HG03135 (cell line): ENCODE results near the gene REPS2.

ENCODE experiments used
- ATAC-seq: cut with Tn5 transposase; IDR thresholded peaks from one replicate; pipeline ENCODE4 v1.9.1; 2021; ENCODE audit warnings: mild to moderate bottlenecking, moderate library complexity; ENCODE audit not compliant: unreplicated experiment

The REPS2 gene

DNA sequence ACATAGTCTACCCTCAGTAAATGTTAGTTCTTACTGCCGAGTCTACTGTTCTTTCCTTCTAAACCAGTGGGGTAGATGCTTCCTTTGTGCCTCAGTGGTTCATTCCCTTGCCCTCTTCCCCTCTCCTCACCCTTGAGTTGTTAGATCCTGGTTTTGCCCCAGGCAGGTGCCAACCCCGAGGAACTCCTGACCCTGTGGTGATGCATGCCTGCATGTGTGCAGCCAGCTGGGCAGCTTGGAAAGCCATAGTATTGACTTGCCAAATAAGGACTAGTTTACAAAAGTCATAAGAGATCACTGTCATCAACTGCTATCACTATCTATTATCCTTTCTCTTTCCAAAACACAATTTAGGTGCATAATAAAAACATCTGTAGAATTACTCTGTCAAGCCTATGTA, 50.9 kb downstream of the REPS2 start:
- ATAC-seq = no peak

DNA sequence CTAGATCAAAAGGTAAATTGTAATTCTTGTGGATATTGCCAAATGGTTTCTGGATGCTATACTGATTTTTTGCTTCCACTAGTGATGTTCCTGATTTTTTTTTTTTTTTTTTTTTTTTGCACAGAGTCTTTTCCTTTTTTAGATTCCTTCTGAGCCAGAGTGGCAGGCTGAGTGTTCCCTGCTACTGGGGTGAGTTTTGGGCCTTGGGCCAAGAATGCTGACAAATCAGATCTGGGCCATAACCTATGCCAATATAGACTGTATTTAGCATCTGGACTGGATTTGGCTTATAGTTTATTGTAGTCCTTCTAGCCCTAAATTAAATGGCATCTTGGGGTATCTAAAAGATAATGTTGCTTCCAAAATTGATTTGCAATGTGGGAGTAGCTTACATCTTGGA, 52.8 kb downstream of the REPS2 start:
- ATAC-seq = no peak

DNA sequence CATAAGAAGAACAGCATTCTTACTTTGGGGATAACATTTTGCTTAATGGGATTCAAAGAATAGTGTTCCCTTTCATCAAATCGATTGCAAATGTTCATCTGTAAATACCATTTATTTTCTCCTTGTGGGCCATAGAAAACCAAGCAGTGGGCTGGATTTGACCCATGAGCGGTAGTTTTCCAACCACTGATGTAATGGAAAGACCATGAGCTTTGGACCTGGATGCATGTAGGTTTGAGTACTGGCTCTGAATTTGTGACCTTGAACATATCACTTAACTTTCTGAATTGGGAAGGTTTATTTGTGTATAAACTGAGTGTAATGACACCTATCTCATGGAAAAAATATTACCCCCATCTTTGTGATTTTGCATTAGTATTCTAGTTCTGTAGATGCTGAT, 54.3 kb downstream of the REPS2 start:
- ATAC-seq = no peak

DNA sequence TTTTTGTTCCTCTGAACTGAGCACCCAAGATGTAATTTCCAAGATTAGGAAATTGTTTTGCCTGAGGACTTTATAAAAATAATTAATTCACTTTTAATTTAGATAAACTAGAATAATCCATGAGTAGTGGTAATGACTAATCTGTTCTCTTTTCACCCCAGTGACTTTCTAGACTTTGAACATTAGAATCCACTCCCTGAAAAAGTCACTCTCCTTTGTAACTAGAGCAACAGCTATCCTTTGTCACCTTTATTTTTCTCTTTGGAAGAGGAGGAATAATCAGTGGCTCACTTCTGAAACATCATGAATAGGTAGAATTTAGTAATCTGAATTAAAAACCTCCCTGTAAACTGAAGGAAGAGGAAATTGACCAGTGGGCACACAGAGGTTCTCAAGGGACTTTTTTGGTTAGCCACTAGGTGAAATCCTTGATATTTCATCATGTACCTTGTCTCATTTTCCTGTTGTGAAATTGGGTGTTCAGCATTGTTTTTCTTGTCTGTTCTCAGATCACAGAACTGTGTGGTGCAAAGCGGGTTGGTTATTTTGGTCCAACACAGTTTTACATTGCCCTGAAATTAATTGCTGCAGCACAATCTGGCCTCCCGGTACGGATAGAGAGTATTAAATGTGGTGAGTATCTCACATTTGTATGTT, 59.4 kb downstream of the REPS2 start:
- ATAC-seq = no peak

DNA sequence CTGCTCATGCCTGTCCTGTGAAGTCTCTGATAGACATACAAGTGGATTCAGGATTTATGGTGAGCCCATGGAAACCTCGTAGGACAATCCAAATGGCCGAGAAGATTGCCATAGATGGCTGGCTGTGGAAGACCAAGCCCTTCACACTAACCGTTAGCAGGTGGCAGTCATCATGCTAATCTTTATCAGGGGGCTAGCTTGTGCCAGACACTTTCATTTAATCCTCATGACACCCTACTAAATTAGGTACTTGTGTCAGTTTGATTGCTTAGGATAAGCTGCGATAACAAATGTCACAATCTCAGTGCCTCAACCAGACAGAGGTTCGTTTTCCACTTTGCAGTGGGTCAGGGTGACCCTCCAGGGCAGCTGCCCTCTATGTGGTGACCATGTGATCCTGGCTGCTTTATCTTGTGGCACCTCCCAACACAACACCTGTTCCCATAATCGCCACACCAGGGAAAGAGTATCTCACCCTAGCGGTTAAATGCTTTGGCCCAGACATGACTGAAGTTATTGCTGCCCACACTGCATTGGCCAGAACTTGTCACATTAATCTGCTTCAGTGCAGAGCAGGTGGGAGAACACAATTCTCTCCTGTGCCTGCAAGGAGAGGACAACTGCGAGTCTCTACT, 60.8 kb downstream of the REPS2 start:
- no peak for ATAC-seq

DNA sequence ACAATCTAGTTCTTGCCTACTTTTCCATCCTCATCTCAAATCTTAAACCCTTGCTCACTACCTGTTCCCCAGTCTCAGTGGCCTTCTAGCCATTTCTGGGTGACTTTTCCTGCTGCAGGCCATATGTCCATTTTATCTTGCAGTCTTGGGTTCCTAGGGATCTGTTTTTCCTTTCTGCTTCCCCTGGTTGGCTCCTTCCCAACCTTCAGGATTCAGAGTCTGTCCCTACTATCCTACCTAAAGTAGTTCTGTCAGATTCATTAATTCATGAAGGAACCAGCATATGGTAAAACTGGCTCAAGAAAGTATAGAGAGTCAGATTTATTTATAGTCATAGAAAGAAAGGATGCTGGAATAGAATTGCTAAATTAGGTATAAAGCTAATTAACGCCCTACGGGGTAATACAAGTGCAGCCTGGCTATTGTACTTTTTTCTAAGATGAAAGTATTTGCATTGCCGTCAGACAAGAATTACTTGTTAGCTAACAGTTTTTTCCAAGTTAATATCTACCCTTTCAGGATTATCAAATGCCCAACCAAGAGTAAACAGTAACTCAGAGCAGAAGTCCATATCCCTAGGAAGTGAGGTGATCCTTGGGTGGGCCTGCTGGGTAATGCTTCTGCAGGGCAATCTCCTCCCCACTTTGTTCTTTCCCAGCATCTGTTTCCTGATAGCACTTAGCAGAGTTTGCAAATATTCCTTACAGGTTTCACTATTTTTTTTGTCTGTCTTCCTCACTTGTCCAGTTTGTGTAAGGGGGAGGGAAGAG, 63.6 kb downstream of the REPS2 start:
- ATAC-seq = no peak

DNA sequence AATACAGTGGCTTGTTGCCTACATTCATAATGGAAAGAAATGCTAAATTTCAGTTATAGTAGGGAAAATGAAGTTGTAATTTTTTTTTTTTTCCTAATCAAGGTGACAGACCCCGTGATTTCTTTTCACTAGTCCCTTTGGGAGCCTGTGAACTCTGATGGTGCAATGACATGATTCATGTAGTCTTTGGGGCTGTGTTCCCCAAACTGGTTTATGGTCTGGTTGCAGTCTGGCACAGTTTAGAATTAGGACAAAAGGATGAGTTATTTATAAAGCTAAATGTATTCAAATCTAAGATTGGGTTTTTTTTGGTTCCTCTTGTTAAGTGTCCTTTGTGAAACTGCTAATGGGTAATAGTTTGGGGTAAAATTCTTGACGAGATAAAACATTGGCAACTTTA, 66.0 kb downstream of the REPS2 start:
- ATAC-seq = no peak

DNA sequence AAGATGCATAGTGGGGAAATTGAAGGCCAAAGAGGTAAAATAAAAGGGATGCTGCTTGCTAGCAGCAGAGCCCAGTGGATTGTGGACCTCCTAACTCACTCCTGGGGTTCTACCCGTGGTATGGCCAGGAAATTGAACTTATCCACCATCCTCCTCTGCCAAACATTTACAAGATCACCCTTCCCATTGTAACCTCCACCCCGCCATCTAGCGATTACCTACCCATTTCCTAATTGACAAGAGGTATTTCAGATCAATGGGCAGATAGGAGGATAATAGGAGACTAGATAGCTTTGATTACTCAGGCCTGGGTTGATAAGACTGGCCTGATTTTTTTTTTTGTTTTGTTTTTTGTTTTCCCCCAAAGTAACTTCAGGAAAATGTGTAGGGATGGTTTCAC, 67.8 kb downstream of the REPS2 start:
- ATAC-seq = no peak

DNA sequence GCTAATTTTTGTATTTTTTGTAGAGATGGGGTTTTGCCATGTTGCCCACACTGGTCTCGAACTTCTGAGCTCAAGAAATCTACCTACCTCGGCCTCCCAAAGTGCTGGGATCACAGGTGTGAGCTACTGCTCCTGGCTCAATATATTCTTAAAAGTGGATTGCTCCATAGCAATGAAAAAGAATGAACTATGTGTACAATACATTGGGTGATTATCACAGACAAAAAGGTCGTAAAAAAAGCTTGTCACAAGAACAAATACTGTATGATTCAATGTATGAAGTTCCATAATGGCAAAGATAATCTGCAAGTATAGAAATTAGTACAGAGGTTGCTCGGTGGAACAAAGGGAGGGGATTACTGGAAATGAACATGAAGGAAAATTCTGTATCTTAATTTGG, 70.7 kb downstream of the REPS2 start:
- no peak for ATAC-seq

DNA sequence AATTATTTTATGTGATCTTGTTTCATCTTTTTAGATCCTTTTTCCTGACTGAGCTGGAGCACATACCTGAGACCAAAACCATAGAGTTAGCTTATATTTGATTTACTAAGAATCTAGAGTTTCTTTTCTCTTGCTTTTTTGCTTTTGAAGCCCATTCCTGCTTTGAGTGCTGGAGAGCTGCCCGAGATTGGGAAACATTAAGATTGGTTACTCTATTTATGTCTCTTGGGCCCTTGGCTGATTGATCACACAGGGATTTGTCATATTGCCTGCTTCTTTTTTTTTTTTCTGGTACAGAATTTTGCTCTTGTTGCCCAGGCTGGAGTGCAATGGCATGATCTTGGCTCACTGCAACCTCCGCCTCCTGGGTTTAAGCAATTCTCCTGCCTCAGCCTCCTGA, 73.9 kb downstream of the REPS2 start:
- no peak for ATAC-seq

DNA sequence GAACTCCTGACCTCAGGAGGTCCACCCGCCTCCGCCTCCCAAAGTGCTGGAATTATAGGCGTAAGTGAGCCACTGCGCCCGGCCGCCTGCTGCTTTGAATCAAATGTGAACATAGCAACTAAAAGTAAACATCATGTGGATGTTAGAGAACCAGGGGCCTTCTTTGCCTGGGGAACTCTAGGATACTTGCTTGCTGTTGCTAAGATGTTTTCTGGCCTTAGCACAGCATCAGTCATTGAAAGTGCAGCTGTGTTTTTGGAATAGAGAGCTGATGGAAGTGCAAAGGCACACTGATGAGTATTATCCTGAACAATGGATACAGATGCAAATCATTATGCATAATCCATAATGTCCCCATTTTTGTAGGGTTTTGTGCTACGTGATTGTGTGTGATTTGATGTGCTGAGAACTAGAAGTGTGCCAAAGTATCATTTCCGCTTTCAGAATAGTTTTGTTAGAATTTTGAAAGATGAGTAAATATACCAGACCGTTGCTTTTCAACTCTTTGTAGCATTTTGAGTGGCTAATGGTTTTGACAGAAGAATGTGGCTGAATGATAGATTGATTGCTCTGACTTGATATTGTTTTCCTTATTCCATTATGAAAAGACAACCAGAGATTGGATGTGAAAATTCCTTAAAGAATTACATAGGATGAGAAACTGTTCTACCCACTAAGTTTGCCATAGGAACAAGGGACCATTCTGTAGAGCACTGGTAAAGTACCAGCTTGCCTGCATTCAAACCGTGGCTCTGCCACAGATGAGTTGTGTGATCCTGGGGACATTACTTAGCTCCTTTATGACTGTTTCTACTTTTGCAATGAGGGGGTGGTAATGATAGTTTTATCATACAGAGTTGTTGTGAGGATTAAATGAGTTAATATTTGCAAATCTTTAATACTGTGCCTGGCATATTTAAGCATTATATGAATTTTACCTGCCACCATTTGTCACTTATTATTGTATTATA, 74.7 kb downstream of the REPS2 start:
- no peak for ATAC-seq

DNA sequence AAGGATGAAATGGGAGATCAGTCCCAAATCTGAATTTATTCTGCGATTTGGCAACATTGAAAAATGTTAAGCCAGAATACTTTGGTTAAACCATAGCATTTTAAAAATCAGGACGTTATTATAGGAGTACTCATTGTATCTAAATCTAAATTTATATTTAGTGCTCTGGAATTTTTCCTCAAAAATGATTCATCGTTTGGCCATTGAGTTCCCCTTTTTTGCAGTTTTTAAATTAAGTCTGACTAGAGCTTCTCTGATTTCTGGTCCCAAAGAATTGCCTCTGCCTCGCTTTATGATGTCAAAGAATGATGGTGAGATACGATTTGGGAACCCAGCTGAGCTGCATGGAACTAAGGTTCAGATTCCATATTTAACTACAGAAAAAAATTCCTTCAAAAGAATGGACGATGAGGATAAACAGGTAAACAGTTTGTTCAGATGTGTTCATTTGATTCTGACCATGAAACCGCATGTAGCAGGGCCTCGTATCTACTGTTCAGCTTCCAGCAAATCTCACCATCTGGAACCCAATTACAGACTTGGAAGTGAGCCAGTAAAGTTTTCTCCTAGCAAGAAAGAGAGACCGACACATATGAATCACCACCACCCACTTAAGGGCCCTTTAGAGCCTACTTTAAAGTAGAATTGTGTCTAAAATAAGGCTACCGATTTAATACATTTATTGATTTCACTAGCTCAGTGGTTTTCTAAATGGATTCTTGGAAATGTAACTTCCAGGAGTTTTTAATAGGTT, 75.6 kb downstream of the REPS2 start:
- no peak for ATAC-seq

DNA sequence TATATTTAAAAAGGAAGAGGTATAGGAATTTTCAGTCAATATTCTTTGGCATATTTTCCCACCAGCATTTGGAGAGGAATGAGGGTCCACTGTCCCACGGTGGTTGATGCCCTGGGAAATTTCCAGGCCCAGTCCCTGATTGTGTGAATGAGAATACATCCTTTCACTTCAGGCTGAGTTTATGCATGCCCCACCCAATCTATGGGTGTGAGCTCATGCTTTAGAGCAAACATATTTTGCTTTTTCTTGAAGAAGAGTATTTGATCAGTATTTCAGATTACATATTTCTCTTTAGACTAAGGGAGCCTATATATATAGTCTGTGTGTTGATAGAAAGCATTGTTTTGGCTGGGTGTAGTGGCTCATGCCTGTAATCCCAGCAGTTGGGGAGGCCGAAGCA, 77.2 kb downstream of the REPS2 start:
- no peak for ATAC-seq

DNA sequence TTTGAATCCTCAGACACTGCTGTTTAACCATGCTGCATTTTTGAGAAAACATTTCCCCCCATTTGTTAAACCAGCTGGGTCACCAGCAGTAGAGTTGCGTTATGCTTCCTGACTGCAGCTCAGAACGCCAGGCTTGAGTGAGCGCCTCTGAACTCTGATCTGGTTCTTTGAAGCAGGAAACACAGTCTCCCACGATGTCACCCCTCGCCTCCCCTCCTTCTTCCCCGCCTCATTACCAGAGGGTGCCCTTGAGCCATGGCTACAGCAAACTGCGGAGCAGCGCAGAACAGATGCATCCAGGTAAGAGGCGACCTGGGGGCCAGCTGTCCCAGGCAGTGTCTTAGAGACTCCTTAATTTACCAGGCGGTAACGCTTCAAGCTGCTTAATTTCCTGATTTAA, 78.4 kb downstream of the REPS2 start:
- no peak for ATAC-seq

DNA sequence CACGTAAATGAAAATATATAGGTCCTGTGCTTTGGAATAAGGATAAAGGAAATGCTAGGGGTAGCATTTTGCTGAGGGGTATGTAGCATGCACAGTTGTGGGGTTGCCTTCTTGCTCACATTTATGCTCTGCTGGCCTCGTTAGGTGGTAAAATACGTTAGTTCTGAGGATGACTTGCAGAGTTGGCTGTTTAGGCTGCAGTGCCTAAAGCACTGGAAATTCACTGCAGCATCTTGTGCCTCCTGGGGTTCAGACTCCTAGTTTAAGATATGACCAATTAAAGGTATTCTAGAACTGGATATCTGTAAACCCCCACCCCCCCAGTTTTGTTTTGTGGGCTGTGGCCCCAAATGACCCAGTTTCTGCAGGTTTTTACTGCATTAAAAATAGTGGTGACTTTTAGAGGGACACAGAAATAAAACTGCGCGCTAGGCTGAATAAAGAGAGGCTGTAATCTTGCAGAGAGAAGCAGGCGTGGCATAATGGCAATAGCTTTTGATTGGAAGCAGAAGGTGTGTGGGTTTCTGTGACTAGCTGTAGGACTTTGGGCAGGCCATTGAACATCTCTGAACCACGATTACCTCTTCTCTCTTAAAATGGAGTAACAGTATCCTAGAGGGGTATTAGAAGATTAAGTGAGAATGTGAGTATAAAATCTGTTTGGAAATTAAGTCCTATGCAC, 79.3 kb downstream of the REPS2 start:
- ATAC-seq = no peak

DNA sequence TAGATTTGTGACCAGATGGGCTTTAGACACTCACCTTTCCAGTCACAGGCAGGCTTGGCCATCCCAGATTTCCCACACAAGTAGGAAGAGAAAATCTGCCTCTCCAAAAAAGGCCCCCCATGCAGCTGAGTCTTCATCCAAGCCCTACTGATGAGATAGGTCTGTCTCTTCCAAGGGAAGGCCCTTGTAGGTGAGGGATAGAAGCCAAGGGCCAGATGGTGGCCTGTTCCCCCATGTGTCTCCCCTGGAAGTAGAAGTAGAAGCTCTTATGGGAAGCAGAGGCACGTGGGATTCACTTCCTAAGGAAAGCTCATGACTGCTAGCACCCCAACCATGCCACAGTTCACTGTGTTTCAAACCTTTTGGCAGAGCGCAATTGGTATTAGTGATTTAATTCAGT, 81.5 kb downstream of the REPS2 start:
- ATAC-seq = no peak

DNA sequence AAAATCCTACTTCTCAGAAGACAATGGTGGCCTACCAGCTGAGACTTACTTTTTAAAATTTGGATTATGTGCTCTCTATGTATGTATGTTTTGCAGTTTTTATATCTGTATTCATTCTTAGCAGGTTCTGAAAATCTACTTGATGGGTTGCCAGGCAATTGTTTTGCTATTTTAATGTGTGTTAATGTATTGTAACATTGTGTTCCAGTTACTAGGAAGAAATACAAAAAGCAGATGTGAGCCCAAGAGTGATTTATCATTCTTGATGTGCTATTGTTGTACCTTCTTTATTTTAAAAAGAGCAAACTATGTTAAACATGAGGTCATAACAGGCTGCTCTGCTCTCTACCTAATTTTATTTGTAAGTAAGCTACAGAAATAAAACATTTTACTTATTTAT, 81.9 kb downstream of the REPS2 start:
- no peak for ATAC-seq

DNA sequence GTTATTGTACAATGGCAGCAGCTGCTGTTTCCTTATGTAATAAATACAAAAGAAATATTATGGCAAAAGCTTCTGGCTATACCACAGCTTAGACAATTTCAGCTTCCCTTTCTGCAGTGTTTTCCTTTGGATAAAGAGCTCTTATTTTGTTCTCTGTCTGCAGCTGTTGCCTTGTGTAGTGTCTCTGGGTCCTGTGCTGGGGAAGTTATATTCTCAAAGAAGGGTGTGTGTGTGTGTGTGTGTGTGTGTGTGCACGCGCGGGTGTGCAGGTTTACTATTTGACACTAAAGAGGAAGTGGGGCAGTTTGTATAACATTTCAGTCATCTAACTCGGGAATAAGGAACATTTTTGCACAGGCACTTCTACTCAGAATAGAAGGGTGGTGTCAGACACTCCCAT, 83.6 kb downstream of the REPS2 start:
- no peak for ATAC-seq

DNA sequence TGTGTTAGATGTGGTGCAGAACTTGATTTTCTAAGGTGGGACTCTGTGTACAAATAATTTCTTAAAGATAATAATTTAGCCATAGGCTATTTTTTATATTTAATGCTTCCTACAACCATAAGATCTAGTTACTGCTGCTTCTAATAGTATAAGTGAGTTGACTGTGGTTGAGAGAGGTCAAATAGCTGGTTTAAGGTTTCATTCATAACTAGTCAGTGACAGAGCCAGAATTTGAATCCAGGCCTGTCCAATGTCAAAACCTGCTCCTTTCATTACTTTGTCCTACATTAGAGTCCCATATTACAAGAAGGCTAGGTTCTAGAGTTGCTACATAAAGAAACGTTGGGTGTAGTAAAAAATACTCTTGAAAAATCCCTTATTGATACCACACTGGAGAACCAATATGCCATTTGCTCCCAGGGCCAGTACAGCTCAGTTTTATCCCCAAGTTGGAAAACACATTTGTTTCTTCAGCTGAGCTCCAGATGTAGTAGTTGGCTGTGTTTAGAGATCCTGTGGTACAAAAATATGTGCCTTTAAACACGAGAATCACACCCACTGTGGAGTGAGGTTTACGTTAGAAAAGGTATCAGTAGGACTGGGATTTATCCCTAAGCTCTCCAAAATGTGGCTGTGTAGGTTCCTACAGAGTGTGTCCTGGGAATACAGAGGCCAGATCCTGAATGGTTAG, 84.3 kb downstream of the REPS2 start:
- ATAC-seq = no peak
